ENCODE measurements around the gene IPO13.

The IPO13 gene

DNA sequence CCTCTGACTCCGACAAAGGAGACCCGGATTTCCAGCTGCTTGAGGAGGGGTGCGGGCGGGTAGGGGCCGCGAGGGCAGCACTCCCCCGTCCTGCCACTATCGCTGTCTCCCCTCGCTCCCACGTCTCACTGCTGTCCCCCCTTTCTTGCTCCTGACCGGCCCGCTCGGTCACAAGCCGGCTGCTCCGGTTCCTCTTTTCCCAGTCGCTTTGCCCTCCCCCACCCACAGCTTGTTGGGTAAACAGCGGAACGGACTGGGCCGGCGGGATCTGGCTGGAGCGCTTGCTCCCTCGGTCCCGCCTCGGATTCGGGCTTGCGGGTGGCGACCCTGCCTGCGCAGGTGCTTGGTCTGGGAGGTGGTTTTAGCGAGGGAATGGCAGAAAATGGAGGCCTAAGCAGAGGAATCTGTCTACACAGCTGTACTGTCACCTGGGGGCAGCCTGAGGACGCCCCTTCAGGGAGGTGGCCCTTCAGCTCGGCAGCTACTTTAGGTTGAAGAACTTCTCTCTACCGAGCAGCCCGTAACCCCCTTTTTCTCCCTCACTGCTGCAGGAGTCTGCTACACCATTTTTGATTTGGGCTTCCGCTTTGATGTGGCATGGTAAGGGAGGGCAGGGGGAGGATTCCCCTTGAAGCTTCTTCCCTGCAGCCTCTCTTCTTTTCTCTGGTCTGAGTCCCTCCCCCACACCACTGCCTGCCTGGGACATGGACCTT is 28.7 kb downstream of the IPO13 start:
- peak in 1 of 4 experiments; percentile 26 for DNase-seq

DNA sequence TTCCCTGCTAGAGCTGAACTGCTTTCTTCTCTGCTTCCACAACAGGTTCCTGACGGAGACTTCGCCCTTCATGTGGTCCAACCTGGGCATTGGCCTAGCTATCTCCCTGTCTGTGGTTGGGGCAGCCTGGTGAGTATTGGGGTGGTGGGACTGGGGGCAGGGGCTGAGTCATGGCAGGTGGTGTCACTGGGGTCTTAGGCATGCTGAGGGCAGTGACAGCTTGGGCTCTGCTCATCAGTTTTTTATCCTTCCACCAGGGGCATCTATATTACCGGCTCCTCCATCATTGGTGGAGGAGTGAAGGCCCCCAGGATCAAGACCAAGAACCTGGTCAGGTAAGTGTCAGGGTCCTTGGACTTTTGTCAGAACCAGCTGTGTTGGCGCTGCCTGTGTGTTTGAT is 29.3 kb downstream of the IPO13 start:
- DNase-seq, result no peak

DNA sequence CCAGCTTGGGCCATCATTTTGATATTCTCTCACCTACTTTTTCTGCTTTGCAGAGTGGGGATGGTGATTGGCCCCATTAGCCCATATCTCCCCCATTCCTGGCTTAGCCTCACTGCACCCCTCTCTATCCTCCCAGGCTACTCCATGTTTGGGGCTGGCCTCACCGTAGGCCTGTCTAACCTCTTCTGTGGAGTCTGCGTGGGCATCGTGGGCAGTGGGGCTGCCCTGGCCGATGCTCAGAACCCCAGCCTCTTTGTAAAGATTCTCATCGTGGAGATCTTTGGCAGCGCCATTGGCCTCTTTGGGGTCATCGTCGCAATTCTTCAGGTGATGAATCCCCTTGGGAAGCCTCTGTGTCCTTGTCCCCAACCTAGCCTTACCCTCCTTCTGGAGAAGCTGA is 30.1 kb downstream of the IPO13 start:
- no peak for DNase-seq

DNA sequence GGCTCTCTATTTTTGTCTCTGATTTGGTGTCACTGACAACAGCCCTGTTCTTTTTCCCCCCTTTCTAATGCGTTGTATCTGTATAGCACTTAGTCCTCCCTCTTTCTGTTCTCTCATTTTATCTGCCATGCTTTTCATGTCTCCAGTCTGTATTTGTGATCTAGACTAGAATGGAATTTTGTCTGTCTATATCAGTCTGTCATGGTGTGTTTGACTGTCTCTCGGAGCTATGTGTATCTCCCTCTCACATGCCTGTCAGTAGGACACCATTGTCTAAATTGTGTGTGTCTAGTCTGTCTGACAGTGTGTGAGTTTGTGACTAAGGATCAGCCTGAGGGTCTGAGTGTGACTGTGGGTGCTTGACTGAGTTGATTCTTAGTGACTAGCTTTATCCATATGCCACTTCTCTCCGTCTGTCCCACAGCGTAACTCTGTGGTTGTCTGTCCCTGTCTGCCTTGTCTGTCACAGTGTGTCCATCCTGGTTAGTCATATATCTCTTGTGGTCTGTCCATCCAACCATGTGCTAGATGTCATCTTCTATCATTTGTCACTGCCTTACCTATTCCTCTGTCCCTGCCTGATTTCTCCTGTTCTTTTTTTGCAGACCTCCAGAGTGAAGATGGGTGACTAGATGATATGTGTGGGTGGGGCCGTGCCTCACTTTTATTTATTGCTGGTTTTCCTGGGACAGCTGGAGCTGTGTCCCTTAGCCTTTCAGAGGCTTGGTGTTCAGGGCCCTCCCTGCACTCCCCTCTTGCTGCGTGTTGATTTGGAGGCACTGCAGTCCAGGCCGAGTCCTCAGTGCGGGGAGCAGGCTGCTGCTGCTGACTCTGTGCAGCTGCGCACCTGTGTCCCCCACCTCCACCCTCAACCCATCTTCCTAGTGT is 30.9 kb downstream of the IPO13 start:
- DNase-seq, result no peak

DNA sequence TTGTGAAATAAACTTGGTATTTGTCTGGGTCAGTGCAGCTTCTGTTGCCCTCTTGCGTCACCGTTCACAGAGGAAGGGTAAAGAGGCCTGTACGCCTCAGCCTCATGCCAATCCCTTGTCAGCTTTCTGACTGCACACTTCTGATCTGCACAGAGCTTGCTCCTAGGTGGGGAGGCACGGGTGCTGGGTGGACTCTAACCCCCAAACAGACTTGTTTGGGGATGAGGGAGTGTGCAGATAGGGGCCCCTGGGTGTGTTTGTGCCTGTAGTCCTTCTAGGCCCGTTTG is 31.5 kb downstream of the IPO13 start:
- DNase-seq, result no peak

DNA sequence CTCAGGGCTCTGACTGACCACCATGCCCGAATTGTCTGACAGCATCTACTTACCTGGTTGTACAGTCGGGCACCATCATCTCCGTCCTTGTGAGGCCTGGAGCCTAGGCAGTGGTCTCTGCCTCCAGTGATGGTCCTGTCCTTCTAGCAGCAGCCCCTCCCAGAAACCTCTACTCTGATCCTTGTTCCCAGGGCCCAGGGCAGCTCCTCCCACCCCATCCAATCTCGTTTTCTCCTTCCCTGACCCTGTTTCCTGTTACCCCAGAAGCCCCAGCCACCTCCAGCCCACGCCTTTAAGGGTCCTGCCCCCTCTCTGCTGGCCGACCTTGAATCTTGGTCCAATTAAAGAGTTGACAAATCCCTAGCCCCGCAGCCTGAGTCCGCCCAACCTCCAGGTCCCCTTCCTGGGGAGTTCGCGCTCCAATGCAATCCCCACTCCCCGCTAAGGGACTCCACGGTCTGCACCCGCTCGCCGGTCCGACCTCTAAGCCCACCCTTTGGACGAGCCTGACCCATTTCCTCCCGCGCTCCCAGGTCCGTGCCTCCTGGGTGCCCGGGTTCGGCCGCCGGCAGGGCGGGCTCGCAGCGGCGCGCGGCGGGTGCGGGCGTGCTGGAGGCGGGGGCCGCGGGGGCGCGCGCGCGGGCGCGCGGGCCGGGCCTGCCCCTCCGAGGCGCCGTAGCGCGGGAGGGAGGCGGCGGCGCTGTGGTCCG is 32.0 kb downstream of the IPO13 start, which contains the start of gene B4GALT2:
B4GALT2 (plus strand) TSS at position 660 of the 710 bp plus-strand sequence. CDS start 1,951 bp downstream, outside the sequence.
- peak in 1 of 4 experiments; percentile 20 for DNase-seq

DNA sequence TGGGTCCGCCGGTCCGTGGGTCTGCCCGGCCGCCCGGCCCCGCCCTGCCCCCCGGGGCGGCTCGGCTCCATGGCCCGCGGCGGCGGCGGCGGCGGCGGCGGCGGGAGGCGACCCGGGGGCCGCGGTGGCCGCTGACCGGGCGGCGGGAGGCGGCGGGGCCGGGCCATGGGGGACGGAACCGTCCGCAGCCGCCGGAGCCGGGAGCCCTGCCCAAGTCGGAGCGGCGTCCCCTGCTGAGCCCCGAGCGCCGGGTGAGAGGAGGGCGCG is 32.4 kb downstream of the IPO13 start:
- no peak for DNase-seq

- no peak for DNase-seq
Measured at GRCh38 chr1:43979528-43980254, 32.9 kb downstream of the IPO13 start.

- no peak for DNase-seq
Measured at GRCh38 chr1:43980255-43981134, 33.7 kb downstream of the IPO13 start.

DNA sequence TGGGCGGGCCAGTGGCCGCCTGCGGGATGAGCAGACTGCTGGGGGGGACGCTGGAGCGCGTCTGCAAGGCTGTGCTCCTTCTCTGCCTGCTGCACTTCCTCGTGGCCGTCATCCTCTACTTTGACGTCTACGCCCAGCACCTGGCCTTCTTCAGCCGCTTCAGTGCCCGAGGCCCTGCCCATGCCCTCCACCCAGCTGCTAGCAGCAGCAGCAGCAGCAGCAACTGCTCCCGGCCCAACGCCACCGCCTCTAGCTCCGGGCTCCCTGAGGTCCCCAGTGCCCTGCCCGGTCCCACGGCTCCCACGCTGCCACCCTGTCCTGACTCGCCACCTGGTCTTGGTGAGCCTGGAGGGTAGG is 34.4 kb downstream of the IPO13 start:
- no peak for DNase-seq

GRCh38 chr1:43981636-43982035 is 34.9 kb downstream of the IPO13 start:
- DNase-seq, result no peak

DNA sequence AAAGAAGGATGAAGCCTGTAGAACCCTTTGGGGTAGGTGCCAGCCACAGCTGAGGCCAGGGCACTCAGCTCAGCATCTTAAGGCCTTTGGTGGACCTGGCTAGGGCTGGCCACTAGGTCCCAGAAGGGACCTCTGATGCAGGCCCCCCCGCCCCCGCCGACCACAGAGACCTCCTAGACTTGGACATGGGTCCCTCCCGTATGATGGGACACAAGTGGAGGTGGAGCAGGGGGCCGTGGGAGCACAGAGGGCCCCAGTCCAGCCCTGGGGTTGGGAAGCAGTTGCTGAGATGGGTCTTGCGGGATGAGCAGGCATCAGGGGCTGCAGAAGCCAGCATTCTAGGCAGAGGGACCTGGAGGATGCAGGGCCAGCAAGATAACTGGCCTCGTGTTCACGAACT is 35.5 kb downstream of the IPO13 start:
- DNase-seq, result no peak

GRCh38 chr1:43982808-43983207 is 36.1 kb downstream of the IPO13 start:
- DNase-seq, result no peak

- no peak for DNase-seq
Measured at GRCh38 chr1:43983253-43983899, 36.6 kb downstream of the IPO13 start.

GRCh38 chr1:43984855-43985254 is 38.1 kb downstream of the IPO13 start:
- DNase-seq, result no peak

DNA sequence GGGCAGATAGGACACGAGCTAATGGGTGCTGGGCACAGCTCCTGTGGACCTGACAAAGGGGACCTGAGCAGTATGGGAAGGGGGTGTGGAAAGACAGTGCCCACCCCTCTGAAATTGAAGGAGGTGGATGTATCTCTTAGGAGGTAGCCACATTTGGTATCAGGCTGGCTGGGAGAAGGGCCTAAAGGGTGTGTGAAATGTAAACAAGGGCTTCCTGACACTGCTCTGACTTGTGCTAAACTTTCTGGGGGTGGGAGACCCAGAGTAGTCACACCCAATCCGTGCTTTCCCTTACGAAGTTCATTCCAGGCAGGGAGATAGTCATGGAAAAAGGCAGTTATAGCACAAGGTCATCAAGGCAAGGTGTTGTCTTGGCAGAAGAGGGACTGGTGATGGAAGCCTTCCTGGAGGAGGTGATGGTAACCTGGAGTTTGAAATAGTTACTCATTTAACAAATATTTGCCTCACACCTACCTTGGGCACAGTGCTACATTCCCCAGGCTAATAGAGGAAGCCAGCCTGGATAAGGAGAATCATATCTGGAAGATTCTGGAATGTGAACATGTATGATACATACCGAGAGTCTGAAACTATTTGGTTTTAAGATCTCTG is 39.3 kb downstream of the IPO13 start:
- no peak for DNase-seq

GRCh38 chr1:43986712-43987111 is 40.0 kb downstream of the IPO13 start:
- DNase-seq, result no peak

- no peak for DNase-seq
Measured at GRCh38 chr1:43987159-43987902, 40.6 kb downstream of the IPO13 start.

- no peak for DNase-seq
Measured at GRCh38 chr1:43990271-43991199, 43.8 kb downstream of the IPO13 start.

DNA sequence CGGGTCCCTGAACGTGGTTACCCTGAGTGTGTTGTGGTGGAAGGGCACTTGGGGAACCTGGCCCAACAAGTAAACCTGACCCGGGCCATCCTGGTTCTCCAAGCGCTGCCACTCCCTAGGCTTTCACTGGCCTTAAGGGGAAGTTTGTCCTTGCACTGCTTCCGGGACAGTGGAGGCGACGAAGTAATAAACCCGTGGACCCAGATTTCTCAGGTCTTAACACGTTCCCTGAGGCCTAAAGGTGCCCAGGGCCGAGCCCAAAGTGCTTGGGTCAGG is 44.4 kb downstream of the IPO13 start:
- DNase-seq, result no peak
